GM12873 (cell line): ENCODE results near the gene FUOM.

ENCODE experiments used
- CTCF ChIP-seq: IDR thresholded peaks from 2 replicates; pipeline ENCODE4 v1.5.1; 2012; ENCODE audit warnings: low read depth, mild to moderate bottlenecking, moderate library complexity, low read length, control low read depth; ENCODE audit not compliant: insufficient read depth; ENCODE audit errors: missing control alignments

FUOM gene

DNA sequence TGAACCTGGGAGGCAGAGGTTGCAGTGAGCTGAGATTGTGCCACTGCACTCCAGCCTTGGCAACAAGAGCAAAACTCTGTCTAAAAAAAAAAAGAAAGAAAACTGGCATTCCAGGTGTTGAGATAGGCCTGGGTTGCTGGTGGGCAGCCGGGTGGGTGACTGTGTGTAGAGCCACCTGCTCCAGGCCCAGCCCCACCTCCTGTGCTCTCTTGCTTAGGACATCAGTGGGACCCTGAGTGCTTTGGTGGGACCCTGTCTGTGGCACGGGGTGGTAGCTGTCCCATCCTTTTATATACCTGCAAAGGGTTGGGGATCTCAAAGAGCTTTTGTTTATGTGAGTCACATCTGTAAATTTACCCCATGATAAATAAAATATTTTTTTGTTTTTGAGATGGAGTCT lies 27.4 kb upstream of the FUOM start:
- no peak for TF ChIP-seq CTCF

DNA sequence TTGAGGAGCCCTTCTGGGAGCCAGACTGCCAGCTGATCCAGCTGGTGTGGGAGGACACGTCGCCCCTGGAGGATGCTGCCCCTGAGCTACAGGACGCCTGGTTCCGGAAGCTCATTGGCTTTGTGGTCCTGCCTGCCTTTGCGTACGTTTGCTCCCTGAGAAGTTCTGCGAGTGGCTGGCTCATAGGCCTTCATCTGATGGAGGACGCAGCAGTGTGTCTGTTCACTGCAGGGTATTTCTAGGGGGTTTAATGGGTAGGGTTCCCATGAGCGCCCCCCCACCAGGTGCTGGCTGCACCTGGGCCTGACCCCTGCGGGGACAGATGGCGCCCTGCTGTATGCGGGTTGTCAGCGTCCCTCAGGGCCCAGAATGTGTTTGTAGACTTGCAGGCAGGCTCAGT lies 26.3 kb upstream of the FUOM start:
- TF ChIP-seq CTCF: no peak

DNA sequence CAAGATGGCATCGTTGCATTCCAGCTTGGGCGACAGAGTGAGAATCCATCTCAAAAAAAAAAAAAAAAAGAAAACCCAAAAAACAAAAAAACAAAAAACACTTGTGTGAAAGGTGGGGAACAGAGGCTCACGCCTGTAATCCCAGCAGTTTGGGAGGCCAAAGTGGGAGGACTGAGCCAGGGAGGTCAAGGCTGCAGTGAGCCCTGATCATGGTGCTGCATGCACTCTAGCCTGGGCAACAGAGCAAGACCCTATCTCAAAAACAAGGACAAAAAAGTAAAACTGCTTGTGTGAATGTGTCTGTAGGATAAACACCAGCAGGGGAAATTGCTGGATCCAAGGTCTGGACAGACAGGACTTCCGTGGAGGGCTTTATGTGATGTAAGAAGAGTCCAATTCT lies 25.7 kb upstream of the FUOM start:
- no peak for TF ChIP-seq CTCF

DNA sequence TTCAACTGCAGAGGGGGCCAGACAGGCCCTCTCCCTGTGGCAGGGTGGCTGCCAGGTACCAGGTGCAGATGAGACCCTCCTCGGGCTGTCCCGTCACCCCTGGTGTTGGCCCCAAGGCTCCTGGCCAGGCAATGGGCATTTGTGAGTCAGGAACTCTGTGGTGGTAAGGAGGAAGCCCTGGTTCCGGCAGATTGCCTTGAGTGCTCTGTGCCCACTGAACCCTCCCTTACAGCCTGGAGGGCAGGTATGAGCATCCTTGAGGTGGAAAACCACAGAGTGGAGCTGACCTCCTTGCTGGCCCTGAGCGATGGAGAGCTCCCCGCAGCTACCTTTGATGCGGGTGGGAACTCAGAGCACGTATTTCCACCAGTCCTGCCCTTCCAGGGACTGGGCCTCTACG lies 23.2 kb upstream of the FUOM start:
- no peak for TF ChIP-seq CTCF

DNA sequence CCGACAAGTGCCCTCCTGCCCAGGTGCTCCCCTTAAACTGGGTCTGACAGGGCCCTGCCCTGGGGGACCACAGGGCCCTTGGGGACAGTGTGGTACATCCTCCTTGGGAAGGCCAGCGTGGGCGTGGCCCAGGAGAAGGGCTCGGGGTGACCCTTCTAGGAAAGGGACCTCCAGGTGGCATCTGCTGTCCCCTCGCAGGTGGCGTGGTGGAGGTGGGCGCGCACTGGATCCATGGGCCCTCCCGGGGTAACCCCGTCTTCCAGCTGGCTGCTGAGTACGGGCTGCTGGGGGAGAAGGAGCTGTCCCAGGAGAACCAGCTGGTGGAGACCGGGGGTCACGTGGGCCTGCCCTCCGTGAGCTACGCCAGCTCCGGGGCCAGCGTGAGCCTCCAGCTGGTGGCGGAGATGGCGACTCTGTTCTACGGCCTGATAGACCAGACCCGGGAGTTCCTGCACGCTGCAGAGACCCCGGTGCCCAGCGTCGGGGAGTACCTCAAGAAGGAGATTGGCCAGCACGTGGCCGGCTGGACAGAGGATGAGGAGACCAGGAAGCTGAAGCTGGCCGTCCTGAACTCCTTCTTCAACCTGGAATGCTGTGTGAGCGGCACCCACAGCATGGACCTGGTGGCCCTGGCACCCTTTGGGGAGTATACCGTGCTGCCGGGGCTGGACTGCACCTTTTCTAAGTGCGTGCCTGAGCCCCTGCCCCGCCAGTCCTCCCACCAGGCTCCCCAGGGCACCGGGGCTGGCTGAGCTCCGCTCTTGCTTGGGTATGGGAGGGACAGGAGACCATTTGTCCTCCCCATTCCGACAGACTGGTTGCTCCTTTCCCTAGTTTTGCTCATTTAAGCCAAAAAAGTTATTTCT lies 22.2 kb upstream of the FUOM start:
- no peak for TF ChIP-seq CTCF

DNA sequence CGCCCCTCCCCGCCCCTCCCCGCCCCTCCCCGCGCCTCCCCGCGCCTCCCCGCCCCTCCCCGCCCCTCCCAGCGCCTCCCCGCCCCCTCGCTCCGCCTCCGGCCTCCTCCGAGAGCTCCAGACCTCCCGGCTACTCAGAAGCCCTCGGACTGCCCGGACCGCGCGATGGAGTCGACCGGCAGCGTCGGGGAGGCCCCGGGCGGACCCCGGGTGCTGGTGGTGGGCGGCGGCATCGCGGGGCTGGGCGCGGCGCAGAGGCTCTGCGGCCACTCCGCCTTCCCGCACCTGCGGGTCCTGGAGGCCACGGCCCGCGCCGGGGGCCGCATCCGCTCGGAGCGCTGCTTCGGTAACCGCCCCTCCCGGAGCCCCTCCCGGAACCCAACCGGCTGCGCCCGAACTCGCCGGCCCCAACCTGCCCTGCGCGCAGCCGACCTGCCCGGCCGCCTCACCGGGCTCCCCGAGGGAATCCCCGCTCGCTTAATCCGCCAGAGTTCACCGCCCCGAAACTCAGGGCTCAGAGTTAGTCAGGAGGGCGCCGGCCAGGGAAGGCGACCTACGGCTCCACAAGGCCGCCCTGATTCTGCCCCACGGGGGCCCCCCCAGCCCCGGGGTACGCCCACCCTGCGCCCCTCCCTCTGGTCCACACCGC lies 21.5 kb upstream of the FUOM start, which contains the start of gene PAOX:
PAOX (plus strand) TSS at position 111 of the 649 bp plus-strand sequence; CDS start at position 166, 55 bp downstream.
- no peak for TF ChIP-seq CTCF

- TF ChIP-seq CTCF: no peak
Observed at GRCh38 chr10:133378251-133379096, 20.7 kb upstream of the FUOM start.
